Fibroblast of skin of back (primary cell): ENCODE data around the gene CTTNBP2NL. TPM values are rescaled to one million over a fixed set of nuclear protein-coding genes. Genes with fewer than 3 reads are reported as not detected.

Source experiments
- DNase-seq: peaks from one replicate; pipeline ENCODE4 v3.0.0-alpha.2; 2013
- polyA plus RNA-seq, 2 experiments: library from polyadenylated mRNA; unstranded; fragments of 120-200 nt; gene quantifications; one replicate each; pipeline ENCODE4 v1.2.1, GENCODE V29; 2013; ENCODE audit not compliant: insufficient read length in 2 of 2

Gene CTTNBP2NL, protein sequence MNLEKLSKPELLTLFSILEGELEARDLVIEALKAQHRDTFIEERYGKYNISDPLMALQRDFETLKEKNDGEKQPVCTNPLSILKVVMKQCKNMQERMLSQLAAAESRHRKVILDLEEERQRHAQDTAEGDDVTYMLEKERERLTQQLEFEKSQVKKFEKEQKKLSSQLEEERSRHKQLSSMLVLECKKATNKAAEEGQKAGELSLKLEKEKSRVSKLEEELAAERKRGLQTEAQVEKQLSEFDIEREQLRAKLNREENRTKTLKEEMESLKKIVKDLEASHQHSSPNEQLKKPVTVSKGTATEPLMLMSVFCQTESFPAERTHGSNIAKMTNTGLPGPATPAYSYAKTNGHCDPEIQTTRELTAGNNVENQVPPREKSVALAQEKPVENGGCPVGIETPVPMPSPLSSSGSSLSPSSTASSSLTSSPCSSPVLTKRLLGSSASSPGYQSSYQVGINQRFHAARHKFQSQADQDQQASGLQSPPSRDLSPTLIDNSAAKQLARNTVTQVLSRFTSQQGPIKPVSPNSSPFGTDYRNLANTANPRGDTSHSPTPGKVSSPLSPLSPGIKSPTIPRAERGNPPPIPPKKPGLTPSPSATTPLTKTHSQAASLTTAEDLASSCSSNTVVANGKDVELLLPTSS
- polyA plus RNA-seq (2013, experiment 1 of 2; ENCODE audit: insufficient read length), result 33.7 TPM
- polyA plus RNA-seq (2013, experiment 2 of 2; ENCODE audit: insufficient read length), result 42.0 TPM

DNA sequence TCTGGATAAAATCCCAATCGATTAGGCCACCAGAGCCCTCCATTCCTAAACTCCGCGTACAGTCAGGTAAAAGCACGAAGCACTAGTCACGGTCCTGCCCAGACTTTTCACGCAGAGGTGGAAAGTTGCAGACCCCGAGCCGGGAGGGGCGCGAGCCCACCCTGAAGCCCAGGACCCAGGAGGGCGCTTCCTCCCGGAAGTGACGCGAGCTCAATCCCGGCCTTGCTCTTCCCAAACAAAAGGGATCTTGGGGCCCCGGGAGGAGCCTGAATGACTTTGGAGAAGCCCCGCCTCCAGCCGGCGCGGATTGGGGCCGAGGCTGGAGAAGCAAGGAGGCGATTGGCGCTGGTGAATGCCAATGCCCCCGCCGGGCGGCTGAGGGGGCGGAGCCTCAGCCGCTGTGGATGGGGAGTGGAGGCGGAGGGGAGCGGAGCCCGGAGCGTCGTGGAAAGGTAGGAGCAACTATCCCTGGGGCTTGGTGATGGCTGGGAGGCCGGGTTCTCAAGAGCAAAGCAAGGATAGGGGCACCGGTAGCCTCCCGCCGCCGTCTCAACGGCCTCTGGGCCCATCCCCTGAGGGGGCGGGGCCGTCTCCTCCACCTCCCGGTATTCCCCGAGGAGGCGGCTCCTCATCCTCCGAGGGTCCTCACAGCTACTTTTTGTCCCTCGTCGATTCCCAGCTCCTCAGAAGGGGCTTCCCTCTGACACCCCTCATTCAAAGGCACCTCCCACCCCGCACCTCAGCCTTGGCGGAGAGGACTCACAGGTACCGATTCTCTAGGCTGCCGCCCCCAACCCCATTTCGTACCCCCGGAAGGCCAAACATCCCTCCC lies at the start of gene CTTNBP2NL:
Gene CTTNBP2NL (plus strand): TSS at position 394 of the 832 bp plus-strand sequence. CDS start 19,952 bp downstream, outside the sequence.
- peak; percentile 97 for DNase-seq

GRCh38 chr1:112346801-112347350 lies 49.1 kb upstream of the CTTNBP2NL start:
- DNase-seq, result no peak

- no peak for DNase-seq
These were observed 39.2 kb upstream of the CTTNBP2NL start for GRCh38 chr1:112356765-112357164.

DNA sequence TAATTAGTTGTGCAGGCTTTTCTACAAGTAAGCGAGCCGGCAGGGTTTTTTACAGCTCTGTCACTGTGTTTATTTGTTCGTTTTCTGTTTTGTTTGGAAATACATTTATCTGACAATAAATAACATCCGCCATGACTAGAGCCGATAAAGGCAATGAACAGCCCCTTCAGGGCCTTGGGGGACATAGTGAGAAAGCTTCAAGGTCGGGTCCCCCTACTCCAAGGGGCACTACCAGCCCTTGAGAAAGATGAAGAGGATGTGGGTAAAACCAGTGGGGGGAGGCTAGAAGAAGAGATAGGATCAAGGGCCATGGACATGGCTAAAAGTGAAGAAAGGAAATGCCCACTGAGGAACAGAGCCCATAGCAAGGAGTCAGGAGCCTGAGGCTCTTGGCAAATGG lies 38.5 kb upstream of the CTTNBP2NL start:
- no peak for DNase-seq

DNA sequence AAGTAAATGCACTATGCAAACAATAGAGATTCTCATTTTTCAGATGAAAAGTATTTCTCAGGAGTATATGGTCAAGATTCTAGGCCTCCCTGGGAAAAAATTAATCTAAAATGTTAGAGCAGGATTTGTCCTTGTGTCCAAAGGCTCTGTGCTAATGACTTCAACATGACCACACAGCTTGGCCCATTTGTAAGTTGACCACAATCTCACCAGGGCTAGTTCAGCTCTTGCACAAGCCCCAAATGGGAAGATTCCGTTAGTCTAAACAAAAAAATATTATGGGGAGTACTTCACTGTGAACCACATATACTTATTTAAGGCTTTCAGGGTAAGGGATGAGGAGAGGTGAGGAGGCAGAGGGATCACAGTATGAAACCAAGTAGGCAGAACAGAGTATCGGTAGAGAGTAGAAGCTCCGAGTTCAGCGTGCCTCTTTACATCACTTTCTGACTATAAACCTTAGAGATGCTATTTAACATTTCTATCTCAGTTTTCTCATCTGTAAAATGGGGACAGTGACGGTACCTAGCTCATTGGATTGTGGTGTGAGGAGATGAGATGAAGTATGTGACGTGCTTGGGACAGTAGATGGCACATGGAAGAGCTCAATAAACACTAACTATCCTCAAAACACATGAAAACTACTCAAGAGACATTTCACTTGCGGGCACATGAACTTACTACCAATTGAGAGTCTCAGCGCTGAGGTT lies 37.8 kb upstream of the CTTNBP2NL start:
- DNase-seq, result no peak

- DNase-seq, result peak; percentile 40
These were observed 37.1 kb upstream of the CTTNBP2NL start for GRCh38 chr1:112358798-112359408.

DNA sequence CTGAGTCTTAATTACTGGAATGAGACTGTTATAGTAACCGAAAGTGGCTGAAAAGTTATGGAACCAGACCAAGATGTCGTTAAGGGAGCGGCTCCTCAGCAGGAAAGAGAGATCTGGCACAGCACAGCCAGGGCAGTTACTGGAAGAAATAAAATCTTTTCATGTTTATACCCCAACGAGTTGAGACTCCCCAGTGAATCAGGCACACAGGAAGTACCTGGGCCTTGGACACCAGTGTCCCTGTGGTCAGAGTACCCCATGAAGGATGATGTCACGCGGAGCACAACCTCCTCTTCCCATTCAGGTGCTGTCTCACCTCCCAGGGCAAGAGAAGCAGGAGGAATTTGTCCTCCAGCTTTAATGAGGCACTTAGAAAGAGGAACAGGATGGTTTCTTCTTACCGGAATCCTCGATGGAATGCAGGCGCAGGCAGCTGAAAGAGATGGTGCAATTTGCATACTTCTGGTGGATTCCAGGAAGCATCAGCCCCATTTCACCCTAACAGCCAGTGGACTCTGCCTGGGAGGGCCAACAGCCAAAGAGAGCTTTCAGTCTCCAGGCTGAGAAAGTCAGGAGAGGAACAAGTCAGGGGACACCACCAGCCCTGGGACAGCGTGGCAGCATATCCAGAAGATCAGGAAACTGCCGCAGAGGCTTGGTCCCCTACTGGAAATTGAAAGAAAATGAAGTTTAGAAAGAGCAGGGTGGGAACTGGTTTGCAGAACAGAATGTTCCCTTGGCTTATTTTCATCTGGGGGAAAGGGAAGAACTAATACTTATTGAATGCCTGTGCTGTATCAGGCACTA lies 35.9 kb upstream of the CTTNBP2NL start:
- DNase-seq, result peak; percentile 67

GRCh38 chr1:112363636-112364035 lies 32.4 kb upstream of the CTTNBP2NL start:
- no peak for DNase-seq

DNA sequence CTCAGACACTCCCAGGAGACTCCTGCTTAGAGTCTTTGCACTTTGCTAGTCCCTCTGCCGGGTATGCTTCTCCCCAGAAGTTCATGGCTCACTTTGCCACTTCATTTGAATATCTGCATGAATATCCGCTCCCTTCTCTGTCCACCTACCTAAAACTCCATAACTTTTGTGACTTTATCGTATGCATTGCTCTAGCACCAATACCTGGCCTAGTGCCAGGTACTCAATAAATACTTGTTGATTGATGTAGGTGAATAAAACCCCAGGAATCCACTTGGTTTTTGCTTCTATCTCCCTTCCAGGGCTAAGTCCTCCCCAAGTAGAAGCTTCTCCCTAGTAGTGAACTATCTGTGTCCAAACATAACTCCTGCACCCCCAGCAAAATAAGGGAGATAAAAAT lies 27.8 kb upstream of the CTTNBP2NL start:
- no peak for DNase-seq

DNA sequence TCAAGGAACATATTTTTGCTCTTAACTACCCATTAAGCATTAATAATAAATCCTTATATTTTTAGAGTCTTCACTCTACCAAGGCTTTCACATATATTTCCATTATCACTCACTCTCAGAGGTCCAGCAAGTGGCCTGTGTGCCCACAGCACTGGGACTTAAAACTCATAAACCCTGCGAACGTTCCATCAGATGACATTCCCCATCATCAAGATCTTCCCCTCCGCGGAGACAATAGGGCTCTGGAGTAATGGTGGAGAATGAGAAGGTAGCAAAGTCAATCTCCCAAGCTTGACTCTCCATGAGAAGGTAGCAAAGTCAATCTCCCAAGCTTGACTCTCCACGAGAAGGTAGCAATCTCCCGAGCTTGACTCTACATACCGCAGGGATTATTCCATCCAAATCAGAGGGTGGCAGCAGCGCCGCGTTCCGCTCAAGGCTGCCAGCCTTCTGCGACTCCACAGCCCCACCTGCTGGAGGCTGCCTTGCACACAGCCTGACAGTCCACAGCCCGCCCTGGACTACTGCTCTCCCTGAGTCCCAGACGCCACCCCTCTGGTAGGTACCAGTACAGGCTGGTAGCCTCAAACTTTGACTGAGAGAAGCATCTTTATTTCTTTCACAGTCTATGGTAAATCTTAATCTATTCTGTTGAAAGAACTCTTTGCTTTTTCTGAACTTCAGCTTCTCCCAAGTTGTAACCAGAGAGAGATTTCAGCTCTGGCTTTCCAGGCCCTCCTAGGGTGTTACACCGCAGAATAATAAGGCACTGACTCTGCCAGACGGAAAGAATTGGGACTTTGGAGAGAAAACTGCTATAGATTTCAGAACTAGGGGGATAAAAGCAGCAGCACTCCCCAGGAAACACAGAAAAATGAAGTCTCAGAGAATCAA lies 26.4 kb upstream of the CTTNBP2NL start:
- peak; percentile 78 for DNase-seq

DNA sequence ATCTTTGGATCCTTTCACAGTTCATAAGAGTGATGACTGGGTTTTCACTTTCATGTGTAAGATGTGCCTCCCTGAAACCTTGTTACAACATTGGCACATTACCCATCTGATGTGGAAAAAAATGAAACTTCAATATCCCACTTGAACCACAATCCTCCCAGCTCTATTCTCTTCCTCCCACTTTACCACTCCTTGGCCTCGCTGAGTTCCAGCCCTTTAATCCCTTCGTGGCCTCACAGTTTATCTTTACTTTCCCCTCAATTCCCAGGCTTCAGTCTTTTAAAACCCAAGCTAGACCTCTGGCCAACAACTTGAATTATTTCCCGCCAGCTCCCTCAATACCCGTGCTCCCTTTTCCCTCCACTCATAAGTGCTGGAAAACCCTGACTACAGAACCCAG lies 25.0 kb upstream of the CTTNBP2NL start:
- DNase-seq, result no peak

DNA sequence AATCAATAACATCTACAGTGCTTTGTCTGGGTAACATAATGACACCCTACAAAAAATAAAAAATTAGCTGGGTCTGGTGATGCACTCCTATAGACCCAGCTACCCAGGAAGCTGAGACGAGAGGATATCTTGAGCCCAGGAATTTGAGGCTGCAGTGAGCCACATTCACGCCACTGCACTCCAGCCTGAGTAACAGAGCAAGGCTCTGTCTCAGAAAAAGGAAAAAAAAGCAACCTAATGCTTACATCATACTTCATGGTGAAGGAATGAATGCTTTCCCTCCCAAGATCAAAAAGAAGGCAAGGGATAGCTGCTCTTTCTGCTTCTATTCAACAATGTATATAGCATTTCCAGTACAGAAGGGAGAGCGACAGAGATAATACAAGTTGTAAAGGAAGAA lies 24.2 kb upstream of the CTTNBP2NL start:
- DNase-seq, result peak; percentile 45

GRCh38 chr1:112373806-112374205 lies 22.2 kb upstream of the CTTNBP2NL start:
- DNase-seq, result no peak

- DNase-seq, result no peak
These were observed 20.3 kb upstream of the CTTNBP2NL start for GRCh38 chr1:112375701-112376100.

DNA sequence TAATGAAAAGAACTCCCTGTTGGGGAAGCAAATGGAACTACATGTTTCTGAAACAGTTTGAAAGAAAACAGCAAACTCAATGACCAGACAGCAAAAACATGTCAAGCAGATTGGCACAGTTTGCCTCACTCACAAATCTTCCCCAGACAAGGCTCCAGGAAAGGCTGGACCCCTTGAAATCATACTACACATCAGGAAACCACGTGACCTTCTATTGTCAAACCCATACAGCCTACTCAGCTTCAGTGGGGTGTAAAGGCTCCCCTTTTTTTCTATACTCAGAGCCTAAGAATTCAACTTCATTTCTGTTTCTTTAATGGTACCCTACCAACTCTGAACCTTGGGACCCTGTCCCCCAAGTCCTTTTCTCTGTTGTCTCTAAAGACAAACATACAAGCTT lies 15.7 kb upstream of the CTTNBP2NL start:
- no peak for DNase-seq

GRCh38 chr1:112381324-112382076 lies 14.5 kb upstream of the CTTNBP2NL start:
- no peak for DNase-seq

- no peak for DNase-seq
These were observed 12.1 kb upstream of the CTTNBP2NL start for GRCh38 chr1:112383759-112384370.

DNA sequence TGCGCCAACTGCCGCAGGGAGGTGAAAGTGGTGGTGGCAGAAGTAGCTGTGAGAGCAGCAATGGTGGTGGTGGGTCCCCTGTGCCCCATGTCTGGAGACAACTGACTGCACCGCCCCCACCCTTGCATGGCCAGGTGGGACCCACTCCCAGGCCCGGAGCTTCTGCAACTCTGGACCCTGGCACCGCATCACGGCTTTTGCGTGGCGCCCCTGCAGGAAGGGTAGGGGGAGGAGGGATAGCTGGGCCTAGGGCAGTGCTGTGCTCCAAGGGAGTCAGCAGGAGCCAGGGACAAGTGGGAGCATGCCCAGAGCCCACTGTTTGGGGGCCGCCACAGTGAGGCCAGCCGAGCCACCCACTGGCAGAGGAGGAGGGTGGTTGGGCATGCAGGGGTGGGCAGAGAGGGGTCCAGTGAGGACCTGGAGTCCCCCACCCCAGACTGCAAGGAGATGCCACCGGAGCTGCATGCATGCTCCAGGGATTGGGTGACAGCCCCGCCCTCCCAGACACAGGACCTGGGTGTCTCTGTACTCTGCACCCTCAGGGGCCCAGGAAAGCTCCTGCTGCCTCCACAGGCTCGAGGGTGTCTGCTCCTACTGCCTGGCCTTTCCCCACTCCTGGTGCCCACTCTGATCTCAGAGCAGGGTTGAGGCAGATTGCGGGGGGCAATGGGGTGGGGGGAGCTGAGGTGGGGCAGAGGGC lies 9.8 kb upstream of the CTTNBP2NL start:
- no peak for DNase-seq
